Tibial artery (tissue), 4 donors: ENCODE measurements around the gene L3MBTL2.

Experiments
- DNase-seq, 2 donors: peaks; one replicate each; pipeline ENCODE4 v3.0.0-alpha.2; 2019
- H3K27ac ChIP-seq, 2 donors: fragments of 200-600 bp; sonication (generic) in 1 of 2; 1 replicate in 1 of 2; 2 replicates in 1 of 2; pipeline ENCODE4 v1.5.1; 2018 to 2019; ENCODE audit warnings: mild to moderate bottlenecking in 1 of 2
- H3K27me3 ChIP-seq, 2 donors: fragments of 200-600 bp; sonication (generic) in 1 of 2; one replicate each; pipeline versions ENCODE4 v1.5.1 to v1.6.0; 2016 to 2019
- H3K36me3 ChIP-seq, 3 donors: fragments of 200-600 bp; sonication (generic) in 2 of 3; one replicate each; pipeline ENCODE4 v1.5.1; 2016 to 2019; ENCODE audit warnings: mild to moderate bottlenecking in 2 of 3
- H3K4me1 ChIP-seq, 4 donors: fragments of 200-600 bp; sonication (generic) in 2 of 4; 1 replicate in 3 of 4; 2 replicates in 1 of 4; pipeline ENCODE4 v1.5.1; 2016 to 2019
- H3K4me3 ChIP-seq, 2 donors: fragments of 200-600 bp; sonication (generic) in 1 of 2; 1 replicate in 1 of 2; 2 replicates in 1 of 2; pipeline ENCODE4 v1.5.1; 2018 to 2019; ENCODE audit warnings: mild to moderate bottlenecking in 2 of 2
- H3K9me3 ChIP-seq, 3 donors: fragments of 200-600 bp; sonication (generic) in 1 of 3; one replicate each; pipeline ENCODE4 v1.5.1; 2016 to 2019
- CTCF ChIP-seq, 2 experiments: fragments of 200-600 bp in 1 of 2; fragments of 450-650 bp in 1 of 2; IDR thresholded peaks; one replicate each; pipeline ENCODE4 v1.5.1; 2017 to 2019; ENCODE audit warnings: antibody characterized with exemption in 2 of 2, mild to moderate bottlenecking in 1 of 2, moderate library complexity in 1 of 2
- intact Hi-C: fragments of 100-400 bp; cut with DNase I; formaldehyde crosslinking; loops from one replicate; pipeline ENCODE4 v1.15.0; 2023; ENCODE audit warnings: low total_unique reads

Gene L3MBTL2

DNA sequence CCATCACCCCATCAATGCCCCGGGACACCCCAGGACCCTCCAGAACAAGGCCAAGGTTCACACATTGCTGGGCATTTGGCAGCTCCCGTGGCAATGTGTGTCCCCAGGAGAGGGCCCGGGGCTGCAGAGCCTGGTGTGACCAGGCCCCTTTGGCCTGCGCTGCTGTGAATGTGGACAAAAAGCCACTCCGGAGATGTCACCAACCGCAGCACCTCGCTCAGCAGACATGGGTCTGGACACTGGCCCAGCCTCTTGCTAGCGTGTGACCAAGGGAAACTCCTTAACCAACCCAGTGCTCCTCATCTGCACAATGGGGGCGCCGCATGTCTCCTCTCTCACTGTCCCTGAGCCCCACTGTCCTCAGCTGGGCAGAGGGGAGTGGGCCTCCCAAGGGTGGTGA lies 43.6 kb downstream of the L3MBTL2 start:
- Histone ChIP-seq H3K4me1 (no peaks in the 10 kb centered on the region), H3K27ac (no peak overlapping the region), H3K36me3 (peaks cover 65 to 92% (median 86%) of the 10 kb centered on the region in 3 donors), H3K27me3 (no peaks in the 10 kb centered on the region), H3K9me3 (no peaks in the 10 kb centered on the region), H3K4me3 (no peak overlapping the region)
- no peak for DNase-seq
- no peak for TF ChIP-seq CTCF (IDR thresholded peaks at IDR 0.05)
- intact Hi-C loops, result no loop called here

GRCh38 chr22:41249442-41249841 lies 44.3 kb downstream of the L3MBTL2 start:
- intact Hi-C loops, result no loop called here
- DNase-seq, result no peak
- peaks cover 72 to 96% (median 93%) of the 10 kb centered on the region in 3 donors for H3K36me3 ChIP-seq
- H3K4me3 ChIP-seq, result no peak overlapping the region
- no peaks in the 10 kb centered on the region for H3K9me3 ChIP-seq
- H3K4me1 ChIP-seq, result no peaks in the 10 kb centered on the region
- TF ChIP-seq CTCF (IDR thresholded peaks at IDR 0.05), result no peak
- no peak overlapping the region for H3K27ac ChIP-seq
- H3K27me3 ChIP-seq, result no peaks in the 10 kb centered on the region

GRCh38 chr22:41250127-41250526 lies 45.0 kb downstream of the L3MBTL2 start:
- TF ChIP-seq CTCF (IDR thresholded peaks at IDR 0.05), result no peak
- Histone ChIP-seq H3K27ac (no peak overlapping the region), H3K9me3 (no peaks in the 10 kb centered on the region), H3K4me3 (no peak overlapping the region), H3K36me3 (peaks cover 73 to 100% (median 96%) of the 10 kb centered on the region in 3 donors), H3K27me3 (no peaks in the 10 kb centered on the region), H3K4me1 (no peaks in the 10 kb centered on the region)
- no peak for DNase-seq
- intact Hi-C loops, result no loop called here

DNA sequence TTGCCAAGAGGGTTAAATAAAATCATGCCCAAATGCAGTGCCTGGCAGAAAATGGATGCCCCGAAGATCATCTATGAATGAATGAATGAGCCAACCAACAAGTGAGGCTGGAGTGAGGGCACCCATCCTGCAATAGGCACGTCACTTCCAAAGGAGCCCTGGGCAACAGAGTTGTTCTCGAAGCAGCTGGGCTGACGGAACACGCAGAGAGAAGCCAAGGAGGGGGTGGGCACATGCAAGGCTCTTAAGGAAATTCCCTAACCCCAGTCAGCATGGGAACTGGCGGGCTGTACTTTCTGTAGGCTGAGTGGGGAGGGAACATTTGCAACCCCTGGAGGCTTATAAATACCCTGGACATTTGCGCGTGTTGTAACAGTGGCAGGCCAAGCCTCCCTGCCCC lies 47.3 kb downstream of the L3MBTL2 start:
- no peaks in the 10 kb centered on the region for H3K4me1 ChIP-seq
- no peak for DNase-seq
- intact Hi-C loops, result no loop called here
- no peaks in the 10 kb centered on the region for H3K9me3 ChIP-seq
- no peak overlapping the region for H3K27ac ChIP-seq
- H3K4me3 ChIP-seq, result no peak overlapping the region
- no peaks in the 10 kb centered on the region for H3K27me3 ChIP-seq
- TF ChIP-seq CTCF (IDR thresholded peaks at IDR 0.05), result no peak
- H3K36me3 ChIP-seq, result peaks cover 72 to 100% (median 95%) of the 10 kb centered on the region in 3 donors

DNA sequence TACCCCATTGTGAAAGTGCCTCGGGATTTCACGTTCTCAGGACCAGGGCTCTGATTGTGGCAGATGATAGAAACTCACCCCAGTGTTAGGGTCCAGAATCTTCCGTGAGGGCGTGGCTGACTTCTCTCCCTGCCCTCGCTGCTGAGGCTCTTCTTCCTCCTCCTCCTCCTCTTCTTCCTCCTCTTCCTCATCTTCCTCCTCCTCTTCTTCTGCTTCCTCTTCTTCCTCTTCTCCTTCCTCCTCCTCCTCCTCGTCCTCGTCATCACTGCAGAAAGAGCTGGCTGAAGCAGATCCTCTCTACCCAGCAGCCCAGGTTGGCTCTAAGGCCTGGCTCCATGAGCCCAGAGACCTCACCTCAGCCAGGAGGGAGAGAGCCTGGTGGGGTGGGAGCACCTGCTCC lies 49.1 kb downstream of the L3MBTL2 start:
- intact Hi-C loops, result no loop called here
- H3K4me1 ChIP-seq, result no peaks in the 10 kb centered on the region
- no peak overlapping the region for H3K27ac ChIP-seq
- H3K27me3 ChIP-seq, result no peaks in the 10 kb centered on the region
- TF ChIP-seq CTCF (IDR thresholded peaks at IDR 0.05), result no peak
- DNase-seq, result no peak
- H3K4me3 ChIP-seq, result no peak overlapping the region
- peaks cover 63 to 100% (median 95%) of the 10 kb centered on the region in 3 donors for H3K36me3 ChIP-seq
- H3K9me3 ChIP-seq, result no peaks in the 10 kb centered on the region
